ENCODE data around the gene ANKS1A.

Gene ANKS1A

DNA sequence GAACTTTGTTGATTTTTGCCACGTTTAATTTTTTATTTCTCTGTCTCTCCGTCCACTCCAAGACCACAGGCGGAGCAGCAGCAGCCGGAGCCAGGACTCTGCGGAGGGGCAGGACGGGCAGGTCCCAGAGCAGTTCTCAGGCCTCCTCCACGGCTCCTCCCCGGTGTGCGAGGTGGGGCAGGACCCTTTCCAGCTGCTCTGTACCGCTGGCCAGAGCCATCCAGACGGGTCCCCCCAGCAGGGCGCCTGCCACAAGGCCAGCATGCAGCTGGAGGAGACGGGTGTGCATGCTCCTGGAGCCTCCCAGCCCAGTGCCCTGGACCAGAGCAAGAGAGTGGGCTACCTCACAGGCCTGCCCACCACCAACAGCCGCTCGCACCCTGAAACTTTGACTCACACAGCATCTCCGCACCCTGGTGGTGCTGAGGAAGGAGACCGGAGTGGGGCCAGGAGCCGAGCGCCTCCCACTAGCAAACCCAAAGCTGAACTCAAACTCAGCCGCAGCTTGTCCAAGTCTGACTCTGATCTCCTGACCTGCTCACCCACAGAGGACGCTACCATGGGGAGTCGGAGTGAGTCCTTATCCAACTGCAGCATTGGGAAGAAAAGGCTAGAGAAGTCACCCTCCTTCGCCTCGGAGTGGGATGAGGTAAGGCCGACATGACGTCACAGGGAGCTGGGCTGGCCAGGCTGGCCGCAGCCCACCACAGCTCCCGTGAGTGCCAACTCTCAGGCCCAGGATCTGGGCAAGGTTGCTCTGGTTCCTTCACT, 128.5 kb downstream of the ANKS1A start:
- no peak for DNase-seq (ENCODE audit: extremely low read depth in 1 of 2, low read depth in 1 of 2)

DNA sequence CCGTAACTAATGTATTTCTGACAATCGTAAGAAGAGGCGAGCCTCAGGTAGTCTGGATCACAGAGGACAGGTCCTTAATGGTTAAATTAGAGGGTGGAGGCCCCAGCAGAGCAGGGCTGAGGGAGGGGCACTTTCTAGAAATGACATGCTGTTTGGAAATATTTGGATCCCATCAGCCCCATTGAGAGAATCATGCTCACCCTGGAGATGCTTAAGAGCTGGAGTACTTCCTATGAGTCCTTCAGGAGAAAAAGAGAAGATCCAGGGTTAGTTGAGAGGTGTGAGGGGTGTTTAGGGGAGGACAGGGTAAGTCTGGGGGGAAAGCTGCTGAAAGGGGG, 129.1 kb downstream of the ANKS1A start:
- no peak for DNase-seq (ENCODE audit: extremely low read depth in 1 of 2, low read depth in 1 of 2)

DNA sequence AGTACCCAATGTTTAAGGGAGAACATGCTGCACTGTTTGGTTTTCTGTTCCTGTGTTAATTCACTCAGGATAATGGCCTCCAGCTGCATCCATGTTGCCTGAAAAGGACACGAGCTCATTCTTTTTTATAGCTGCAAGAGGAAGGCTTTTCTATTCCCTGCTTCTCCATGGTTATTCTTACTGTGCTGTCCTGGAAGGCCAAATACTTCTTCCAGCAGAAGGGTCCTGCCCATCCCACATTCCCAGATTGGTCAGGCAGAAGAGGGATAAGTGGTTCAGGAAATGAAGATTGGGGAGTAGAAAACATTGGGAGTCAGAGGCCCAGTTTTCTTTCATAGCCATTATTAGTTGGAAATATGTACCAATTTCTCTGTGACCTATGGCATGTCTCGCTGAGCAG, 129.7 kb downstream of the ANKS1A start:
- DNase-seq (ENCODE audit: extremely low read depth in 1 of 2, low read depth in 1 of 2): no peak

DNA sequence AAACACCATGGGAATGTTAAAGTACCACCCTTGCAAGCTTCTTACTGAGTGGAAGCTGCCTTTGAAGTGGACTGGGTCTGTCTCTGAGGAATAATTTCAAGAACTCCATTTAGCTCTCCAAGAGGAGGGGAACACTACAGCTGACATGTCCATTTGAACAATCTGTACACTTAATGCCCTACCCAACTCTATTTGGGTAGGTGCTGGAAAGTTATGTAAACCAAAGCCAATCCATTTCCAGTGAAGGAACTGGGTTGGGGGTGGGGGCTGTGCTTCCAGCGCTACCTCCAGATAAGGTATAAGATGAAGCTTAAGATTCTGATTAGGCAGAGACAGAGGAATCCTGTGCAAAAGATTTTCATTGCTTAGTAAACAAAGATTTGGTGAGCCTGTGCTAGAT, 130.1 kb downstream of the ANKS1A start:
- no peak for DNase-seq (ENCODE audit: extremely low read depth in 1 of 2, low read depth in 1 of 2)

DNA sequence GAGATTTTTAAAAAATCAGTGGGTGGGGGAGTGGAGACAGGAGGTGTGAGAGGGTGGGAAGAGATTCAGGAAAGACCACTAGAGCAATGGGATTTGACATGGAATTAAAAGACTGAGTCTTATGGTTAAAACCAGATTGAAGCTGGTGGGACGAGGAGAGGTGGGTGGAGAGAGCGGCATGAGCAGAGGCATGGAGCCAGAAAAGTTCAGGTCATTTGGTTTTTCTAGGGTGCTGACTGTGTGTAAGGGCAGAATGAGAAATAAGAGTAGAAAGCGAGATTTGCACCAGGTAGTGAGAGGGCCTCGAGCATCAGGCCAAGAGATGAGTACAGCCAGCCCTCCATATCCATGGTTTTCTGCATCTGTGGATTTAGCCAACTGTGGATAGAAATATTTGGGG, 130.8 kb downstream of the ANKS1A start:
- DNase-seq (ENCODE audit: extremely low read depth in 1 of 2, low read depth in 1 of 2): no peak

DNA sequence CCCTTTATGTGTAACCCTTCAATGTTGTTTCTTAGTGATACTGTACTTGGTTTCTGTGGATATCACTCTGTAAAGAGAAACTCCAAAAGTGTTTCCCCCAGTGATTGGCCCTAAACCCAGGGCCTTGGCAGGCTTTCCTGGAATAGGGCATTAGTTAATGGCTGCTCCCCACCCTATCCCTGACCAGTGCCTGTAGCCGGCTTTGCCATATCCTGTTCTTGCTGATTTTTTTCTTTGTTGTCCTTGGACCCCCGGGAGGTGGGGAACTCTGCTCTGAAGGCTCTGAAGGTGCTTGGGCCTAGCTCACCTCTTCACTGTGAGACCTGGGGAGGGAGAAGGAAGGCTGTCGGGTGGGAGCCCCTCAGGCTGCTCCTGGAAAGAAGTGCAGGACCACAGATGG, 131.9 kb downstream of the ANKS1A start:
- no peak for DNase-seq (ENCODE audit: extremely low read depth in 1 of 2, low read depth in 1 of 2)

DNA sequence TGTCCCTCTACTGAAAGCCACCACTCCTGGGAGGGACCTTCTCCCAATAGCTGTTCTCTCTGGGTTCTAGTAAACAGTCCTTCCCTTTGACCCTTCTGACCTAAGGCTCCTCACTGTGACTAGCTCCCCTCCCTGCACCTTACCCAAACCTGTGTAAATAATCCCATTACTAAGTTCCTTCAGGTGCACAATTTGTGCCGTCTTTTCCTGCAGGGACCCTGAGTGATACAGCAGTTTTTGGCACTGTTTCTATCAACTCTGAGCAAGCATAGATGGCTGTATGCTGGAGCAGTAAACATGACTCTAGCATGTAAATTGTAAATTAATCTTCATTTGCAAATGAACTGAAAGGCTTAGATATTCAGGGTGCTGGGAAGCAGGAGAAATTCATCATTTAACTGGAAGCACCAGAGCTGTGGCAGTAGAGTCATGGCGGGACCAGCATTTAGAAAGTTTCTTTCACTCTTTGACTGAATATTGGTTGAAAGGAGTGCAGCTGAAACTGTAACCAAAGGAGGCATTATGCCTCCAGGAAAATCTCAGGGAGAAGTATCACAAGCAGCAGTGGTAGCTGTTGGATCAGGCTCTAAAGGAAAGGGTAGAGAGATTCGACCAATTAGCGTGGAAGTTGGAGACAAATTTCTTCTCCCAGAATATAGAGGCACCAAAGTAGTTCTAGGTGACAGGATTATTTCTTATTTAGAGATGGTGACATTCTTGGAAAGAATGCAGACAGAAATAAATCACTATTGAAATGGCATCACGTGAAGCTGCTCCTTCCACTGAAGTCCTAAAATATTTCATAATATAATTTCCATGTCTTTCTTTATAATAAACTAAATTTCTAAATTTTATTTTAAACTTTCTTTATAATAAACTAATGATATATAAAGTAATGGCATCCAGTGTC, 134.3 kb downstream of the ANKS1A start:
- no peak for DNase-seq (ENCODE audit: extremely low read depth in 1 of 2, low read depth in 1 of 2)

DNA sequence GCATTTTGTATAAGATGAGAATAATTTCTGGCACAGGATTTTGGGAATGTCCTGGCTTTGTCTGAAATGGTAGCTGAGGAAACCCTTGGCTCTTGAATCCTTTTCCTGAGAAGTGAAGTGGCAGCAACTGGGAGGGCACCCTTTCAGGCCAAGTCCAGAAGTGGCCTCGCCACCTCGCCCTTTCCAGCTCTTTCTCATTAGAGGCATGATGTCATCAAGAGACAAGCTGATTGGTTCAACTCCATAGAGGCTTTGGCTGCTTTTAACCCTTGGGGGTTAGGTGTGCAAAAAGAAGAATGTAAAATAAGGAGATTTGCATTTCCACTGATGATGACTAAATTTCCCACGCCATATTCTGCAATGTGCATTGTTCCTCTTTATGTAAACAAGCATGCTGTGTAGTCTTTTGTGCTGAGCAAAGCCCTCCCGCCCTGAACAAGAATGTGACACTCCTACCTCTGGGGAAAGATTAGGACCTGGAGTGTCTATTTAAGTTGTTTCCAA, 135.5 kb downstream of the ANKS1A start:
- DNase-seq (ENCODE audit: extremely low read depth in 1 of 2, low read depth in 1 of 2): no peak

DNA sequence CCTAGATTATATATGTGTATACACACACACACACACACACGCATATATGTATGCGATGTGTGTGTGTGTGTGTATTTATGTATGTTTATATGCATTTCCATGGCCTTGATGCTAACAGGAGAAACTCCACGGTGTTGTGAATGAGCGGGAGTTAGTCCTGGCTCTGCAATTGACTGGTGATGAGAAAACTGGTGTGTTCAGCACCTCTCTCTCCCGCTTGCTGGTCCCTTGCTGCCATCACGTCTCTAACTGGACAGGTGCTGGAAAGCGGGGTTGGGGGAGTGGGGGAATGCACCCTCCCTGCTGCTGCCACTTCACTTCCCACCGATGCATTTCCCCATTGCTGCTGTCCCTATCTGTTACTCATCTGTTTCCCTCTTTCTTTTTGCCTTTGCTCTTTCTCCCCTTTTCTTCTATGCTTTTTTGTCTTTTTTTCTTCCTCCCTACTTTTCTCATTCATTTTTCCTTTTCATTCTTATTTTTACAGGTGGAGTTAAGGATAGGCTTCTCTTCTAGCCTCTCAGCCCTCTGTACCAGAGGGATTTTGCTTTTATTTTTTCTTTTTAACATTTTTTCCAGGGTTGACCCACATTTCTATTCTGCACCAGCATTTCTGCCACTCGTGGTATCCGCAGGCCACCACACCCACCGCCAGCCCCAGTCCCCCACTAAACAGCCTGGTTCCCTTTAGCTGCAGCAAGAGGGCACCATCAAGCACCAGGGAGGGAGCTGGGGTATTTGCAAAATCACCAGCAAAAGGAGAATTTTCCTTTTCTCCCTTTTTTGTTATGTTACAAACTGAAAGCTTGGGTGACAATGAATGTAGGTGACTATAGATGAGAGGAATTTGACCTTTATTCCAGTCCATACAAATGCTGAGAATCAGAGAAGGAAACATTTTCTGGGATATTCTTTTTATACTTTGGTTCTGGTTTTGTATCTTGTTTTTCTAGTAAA, 136.5 kb downstream of the ANKS1A start:
- no peak for DNase-seq (ENCODE audit: extremely low read depth in 1 of 2, low read depth in 1 of 2)

DNA sequence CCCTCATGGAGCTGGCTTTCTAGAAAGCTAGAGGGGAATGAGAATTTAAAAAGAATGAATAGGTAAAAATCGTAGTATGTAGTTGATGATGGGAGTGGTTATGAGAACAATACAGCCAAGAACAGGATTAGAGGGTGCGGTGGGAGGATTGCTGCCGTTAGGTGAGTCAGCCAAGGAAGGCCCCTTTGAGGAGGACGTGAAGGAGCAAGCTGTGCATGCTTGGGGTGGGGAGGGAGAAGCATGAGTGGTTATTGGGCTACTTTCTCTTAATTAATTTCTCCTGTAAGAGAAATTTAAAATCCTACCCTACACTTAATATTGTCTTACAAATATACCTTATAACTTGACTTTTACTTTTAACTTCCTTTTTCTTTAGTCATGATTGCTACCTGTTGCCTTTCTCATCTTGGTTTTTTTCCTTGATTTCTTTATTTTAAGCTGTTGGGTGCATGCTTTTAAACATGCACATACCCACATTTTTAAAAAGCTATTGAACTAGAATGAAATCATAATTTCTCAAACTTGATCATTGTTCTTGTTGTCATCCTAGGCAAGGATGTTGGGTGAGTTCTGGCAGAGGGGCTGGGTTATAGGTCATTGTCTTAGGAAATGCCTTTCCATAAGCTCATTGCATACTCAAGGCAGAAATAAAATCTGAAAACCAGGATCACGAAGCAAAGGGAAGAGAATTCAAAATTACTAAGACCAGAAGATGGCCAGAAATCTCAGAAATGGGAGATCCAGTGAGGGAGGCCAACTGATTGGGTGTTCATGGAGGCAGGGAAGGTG, 137.6 kb downstream of the ANKS1A start:
- DNase-seq (ENCODE audit: extremely low read depth in 1 of 2, low read depth in 1 of 2): no peak

DNA sequence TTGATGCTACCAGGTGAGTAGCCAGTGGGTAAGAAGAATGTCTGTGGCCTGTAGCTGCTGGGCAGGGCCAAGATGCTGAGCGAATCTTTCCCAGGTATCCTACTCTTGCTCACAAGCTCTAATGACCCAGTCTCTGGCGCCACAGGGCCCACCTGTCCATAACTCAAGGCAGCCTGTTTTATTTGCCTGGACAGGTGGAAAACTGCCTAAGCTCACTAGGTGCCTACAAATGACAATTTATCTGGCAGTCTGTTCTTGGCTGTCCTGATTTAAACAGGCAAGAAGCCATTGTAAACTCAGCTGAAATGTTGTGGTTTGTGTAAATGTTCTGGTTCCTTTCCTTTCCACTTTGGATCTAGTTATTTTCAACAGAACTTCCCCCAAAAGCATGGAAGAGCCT, 138.8 kb downstream of the ANKS1A start:
- no peak for DNase-seq (ENCODE audit: extremely low read depth in 1 of 2, low read depth in 1 of 2)

DNA sequence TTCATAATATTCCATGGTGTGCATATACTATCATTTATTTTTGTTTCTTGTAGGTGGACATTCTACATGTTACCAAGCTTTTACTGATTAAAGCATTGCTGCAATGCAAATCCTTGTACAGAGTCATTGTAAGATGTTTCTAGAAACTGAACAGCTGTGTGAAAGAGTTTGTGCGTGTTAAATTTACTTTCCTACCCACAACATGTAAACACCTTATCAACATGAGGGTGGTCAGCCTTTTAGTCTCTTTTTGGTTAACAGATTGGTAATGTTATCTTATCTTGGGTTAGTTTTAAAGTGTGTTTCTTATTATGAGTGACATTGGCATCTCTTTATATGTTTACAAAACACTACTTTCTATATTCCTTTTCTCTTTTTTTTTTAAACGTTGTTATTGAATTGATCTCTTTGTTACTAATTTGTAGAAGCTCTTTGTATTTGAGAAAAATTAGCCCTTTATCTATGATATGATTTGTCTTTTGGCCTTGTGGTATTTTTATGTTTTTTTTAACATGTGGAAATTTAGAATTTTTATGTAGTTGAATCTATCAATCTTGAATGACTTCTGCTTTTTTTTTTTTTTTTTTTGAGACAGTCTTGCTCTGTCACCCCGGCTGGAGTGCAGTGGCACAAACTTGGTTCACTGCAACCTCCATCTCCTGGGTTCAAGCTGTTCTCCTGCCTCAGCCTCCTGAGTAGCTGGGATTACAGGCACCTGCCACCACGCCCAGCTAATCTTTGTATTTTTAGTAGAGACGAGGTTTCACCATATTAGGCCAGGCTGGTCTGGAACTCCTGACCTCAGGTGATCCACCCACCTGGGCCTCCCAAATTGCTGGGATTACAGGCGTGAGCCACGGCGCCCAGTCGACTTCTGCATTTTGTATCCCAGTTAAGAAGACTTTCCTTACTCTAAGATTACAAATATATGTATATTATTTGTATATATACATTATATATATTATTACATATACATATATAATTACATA, 140.0 kb downstream of the ANKS1A start:
- DNase-seq (ENCODE audit: extremely low read depth in 1 of 2, low read depth in 1 of 2): no peak

DNA sequence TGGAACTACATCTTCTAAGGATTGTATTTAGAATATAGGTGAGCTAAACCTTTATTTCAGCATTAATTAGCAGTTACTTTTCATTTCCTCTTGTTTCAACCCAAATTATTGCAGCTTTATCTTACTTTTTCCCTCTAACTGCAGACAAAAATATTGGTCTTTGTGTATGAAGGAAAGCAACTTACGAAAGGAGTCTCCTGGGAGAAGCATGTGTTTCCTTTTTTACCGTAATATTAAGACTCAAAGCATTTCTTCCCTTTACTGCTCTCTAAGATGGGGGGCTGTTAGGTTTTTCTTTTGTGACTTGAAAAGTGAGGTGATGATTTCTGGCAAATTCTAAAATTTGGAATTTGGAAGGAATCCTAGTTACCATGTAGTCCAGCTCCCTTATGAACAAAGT, 141.0 kb downstream of the ANKS1A start:
- DNase-seq (ENCODE audit: extremely low read depth in 1 of 2, low read depth in 1 of 2): no peak

DNA sequence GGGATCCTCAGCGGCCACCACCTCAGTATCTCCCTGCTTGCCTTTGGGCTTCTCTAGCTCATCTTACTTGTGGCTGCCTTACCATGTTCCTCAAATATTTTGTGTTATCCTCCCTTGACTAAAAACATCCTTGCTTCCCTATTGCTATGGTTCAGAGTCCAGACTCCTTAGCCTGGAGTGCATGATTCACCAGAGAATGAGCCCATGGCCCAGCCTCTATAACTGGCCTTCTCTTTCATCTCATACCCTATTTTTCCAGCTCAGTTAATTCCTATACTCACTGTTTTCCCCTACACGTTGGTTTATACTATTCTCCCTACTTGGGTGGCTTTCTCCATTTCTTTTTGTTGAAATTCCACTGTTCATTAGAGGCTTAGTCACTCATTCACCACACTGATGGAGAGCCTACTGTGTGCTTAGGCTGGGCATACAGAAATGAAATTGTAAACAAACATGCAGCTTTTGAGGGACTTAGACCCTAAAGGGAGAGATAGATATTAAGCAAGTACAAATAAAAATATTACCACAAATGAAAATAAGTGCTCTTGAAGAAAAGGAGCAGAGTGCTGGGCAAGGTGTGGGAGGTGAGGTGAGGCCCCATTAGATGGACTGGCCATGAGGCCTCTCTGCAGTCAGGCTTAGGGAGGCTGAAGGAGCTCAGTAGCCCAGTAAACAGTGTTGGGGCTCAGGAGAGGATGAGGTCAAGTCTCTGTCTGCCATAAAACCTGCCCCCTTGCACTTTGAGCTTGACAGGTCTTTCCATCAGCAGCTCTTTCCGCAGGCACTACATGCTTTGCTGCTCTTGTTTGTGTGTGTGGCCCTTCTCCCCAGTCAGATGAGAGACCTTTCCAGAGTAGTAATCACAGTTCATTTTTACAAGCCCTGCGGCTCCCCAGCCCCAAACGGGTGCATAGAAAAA, 142.8 kb downstream of the ANKS1A start:
- no peak for DNase-seq (ENCODE audit: extremely low read depth in 1 of 2, low read depth in 1 of 2)

DNA sequence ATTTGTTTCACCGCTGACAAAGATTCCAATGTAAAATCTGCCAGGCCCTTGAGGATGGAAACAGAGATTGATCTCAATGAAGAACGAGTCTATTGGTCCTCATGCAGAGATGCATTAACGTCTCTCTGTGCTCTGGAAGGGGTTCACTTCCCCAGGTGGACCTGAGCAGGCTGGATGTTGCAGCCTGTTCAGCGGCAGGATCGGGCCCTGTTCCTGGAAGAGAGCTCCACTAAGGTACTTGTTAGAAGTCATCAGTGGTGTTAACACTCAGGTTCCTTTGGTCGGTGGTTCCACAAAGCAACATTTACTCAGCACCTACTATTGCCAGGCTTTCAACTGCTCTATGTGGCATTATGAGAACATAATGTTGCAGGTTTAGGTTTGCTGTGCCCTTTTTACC, 144.6 kb downstream of the ANKS1A start:
- no peak for DNase-seq (ENCODE audit: extremely low read depth in 1 of 2, low read depth in 1 of 2)

DNA sequence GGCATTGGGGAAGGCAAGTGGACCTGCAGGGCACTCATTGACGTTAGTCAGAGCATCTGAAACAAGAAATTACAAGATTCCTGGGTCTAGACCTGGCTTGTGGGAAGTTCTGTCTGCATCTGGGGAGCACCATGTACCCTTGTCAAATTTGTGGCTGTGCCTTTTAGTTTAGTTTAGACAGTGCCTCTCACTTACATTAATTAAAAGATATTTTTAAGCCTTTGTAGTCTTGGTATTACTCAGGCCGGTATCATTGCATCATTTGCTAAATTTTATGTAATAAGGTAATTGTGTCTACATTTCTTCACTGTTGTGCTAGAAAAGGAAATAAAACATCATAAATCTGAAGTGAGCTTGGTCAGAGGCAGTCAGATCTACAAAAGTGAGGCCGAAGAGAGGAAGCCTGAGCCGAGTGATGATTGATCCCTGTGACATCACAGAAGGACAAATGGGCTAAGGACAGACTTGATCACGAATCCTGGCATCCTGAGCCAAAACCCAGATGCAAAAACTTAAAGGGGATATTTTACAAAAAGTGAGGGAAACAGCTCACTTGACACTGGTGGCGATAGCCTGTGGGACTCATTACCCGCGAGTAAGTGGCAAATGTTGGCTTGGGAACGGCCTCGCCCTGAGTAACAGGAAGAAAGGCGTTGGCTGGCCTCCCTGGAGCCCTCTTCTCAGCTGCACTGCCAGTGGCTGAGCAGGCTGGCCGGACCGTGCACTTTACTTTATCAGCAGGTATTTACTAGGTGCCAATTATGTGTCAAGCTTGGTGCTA, 145.5 kb downstream of the ANKS1A start:
- no peak for DNase-seq (ENCODE audit: extremely low read depth in 1 of 2, low read depth in 1 of 2)

DNA sequence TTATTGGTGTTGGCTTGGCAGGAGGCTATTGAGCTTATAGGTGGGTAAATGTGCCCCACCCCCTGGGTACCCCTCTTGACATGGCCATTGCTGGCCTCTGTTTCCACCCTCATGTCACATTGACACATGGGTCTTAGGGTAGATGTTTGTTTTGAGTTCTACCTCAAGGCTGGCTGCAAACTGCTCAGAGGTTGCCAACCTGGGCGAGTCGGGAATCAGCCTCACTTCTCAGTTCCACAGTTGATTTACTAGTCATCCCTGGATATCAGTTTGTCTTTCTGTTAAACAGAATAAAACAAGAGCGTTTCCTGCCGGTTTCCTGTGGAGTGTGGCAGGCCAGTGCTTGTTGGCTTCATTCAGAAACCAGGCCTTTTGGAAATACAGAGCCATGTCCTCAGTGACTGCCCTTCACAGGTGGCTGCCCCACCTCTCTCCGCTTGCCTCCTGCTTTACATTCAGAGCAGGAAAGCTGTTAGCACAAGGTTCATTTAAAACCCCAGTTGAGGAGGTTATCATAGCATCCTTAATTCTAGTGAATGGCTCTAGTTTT, 146.5 kb downstream of the ANKS1A start:
- DNase-seq (ENCODE audit: extremely low read depth in 1 of 2, low read depth in 1 of 2): no peak

All from activated CD8-positive, alpha-beta memory T cell treated with anti-CD3 and anti-CD28 coated beads for 1 hour (primary cell).